Measurements from ENCODE around the gene DOK5.
"Not testable (repeated sequence)": the region's sequence is repeated elsewhere in the genome, so short reads cannot be mapped to it uniquely, and the experiment has no call there.

Gene DOK5

DNA sequence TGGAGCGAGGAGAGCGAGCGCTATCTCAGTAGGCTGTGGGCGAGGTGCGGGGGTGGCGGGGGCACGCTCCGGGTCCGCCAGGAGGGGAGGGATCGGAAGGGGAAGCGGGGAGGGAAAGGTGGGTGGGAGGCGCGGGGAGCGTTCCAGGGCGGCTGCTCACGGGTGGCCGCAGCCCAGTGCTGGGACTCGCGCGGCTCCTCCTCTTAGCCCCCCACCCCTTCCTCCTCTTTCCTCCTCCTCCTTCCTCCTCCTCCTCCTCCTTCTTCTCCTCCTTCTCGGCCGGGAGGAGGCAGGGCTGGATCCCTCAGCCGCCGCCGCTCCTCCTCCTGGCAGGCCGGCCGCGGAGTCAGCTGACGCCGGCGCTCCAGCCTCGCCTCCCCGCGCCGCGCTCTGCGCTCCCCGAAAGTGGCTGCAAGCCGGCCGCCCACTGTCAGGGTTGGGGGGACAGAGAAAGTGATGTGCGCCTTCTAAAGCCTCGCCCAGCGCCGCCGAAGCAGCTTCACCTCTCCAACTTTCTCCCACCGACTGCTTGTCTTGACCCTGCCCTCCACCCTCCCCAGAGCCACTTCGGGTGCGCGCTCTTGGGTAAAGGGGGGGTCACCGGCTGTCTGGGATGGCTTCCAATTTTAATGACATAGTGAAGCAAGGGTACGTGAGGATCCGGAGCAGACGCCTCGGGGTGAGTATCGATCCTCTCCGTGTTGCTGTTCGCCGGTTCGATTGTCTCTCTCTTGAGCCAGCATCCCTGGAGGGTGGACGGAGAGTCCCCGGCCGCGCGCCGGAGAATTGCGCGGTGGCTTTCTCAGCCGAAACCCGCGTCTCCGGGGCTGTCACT, at the start of gene DOK5:
Gene DOK5 (plus strand): TSS at position 260 of the 835 bp plus-strand sequence. CDS start 354 bp downstream, at position 614.
- no peak for DNase-seq

DNA sequence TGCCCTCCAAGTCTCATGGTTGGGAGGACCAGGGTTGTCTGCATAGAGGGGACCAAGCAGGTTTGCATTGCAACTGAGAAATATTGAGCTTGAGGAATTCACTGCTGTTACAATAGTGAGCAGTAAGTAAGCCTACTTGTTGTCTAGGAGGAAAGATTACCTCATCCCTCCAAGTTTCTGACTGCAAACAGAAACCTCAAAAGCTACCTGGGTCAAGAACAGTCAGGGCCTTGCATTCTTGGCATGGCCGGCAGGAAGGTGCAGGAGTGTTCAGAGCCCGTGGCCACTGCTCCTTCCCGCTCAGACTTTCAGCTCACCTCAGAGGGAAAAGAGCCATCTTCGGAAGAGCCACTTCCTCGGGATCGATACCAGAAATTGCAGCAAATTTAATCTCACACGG, 46.0 kb upstream of the DOK5 start:
- no peak for DNase-seq

DNA sequence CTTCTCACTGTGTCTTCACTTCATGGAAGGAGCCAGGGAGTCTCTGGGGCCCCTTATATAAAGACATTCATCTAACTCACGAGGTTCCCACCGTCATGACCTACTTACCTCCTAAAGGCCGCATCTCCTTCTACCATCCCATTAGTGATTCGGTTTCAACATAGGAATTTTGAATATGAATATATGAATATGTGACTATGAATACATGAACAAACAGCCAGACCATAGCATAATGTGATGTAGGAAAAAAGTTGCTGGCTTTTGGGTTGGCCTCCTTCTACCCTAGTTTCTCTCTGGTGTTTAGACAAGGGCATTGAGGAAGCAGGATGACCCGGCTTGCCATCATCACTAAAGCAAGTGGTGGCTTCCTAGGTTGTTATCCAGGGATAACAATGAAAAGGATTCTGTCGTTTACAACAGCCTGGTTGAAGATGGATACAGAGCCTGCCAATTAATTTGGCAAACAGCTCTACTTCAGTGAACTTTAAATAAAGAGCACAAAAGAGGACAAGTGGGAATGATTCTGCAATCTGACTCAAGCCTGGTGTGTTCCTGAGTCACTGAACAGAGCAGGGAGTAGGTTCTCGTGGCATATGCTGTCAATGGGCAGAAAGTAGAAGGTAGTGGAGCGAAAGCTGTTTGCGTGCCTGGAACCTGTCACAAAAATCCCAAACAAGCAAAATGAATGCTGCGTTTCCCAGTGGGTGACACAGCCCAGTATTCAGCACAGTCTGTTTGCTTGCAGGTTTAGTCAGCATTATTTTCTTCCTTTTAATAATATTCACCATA, 44.0 kb upstream of the DOK5 start:
- peak; percentile 78 for DNase-seq

DNA sequence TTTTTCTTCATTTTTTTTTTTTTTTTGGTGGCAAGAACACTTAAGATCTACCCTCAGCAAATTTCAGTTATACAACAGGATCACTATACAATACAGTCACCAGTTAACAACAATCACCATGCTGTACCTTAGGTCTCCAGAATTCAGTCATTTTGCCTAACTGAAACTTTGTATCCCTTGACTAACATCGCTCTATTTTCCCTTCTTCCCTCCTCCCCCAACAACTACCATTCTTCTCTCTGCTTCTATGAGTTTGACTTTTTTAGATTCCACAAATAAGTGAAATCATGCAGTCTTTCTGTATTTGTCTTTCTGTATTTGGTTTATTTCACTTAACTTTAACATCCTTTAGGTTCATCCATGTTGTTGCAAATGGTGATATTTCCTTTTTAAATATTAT, 42.4 kb upstream of the DOK5 start:
- no peak for DNase-seq

DNA sequence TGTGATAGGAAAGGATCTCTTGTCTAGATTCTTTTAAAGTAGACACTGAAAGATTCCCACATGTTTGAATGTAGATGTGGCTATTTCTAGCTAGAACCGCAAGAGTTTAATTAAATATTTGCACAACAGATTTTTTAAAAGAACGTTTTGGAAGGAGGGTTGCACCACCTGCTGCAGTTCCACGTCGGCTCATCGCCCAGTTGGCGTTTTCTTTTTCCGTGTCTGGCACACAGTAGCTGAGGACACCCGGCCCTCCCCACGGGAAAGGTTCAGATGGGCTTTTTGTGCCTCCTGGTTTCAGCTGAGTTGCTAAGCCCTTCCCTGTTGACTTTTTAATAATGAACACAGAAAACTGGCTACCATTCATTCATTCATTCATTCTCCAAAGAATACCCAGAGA, 41.8 kb upstream of the DOK5 start:
- peak; percentile 29 for DNase-seq

DNA sequence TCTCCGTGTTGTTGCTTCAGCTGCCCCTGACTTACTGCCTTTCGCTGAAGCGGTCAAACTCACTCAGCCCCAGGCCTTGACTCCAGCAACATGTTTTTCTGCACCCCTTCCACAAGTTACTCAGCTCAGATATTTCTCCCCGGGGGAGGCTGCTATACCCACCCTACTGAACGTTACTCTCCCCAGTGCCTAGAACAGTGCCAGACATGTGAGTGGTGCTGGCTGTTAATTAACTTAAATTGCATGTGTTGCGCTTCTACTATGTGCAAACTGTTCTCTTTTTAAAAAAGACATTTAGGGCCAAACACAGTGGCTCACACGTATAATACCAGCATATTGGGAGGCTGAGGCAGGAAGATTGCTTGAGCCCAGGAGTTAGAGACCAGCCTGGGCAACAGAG, 41.2 kb upstream of the DOK5 start:
- DNase-seq = no peak

DNA sequence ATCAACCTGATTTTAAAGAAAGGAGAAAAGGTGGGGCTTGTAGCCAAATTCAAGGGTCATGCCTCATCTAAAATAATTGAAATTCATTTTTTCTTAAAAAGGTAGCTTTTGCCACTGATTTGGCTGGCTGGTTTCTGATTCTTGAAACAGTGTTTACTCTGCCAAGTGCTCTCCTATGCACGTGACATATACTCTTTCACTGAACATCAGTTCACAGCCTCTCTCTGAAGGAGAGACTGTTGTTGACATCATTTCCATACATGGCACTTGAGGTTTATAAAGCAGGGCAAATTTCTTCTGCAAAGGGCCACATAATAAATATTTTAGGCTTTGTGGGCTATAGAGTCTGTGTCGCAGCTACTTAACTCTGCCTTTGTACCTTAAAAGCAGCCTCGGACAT, 40.4 kb upstream of the DOK5 start:
- DNase-seq = no peak

DNA sequence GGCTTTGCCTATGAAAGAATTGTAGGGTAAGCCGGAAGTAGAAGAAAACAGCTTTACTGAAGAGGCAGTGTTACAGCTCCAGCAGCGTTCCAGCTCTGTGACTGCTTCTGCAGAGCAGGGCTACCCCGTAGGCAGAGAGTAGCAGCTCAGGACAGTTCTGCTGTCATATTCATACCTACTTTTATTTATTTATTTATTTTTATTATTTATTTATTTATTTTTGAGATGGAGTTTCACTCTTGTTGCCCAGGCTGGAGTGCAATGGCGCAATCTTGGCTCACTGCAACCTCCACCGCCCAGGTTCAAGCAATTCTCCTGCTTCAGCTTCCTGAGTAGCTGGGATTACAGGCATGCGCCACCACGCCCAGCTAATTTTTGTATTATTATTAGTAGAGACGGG, 39.0 kb upstream of the DOK5 start:
- not testable (repeated sequence) for DNase-seq

DNA sequence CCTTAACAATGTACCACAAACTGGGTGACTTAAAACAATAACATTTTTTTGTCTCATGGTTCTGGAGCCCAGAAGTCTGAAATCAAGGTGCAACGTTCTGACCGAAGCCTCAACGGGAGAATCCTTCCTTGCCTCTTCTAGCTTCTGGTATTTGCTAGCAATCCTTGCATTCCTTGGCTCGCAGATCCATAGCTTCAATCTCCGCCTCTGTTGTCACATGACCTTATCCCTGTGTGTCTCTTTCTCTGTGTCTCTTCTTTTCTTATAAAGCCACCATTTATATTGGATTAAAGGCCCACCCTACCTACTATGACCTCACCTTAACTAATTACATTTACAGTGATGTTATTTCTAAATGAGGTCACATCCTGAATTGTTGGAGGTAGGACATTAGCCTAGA, 37.2 kb upstream of the DOK5 start:
- no peak for DNase-seq

DNA sequence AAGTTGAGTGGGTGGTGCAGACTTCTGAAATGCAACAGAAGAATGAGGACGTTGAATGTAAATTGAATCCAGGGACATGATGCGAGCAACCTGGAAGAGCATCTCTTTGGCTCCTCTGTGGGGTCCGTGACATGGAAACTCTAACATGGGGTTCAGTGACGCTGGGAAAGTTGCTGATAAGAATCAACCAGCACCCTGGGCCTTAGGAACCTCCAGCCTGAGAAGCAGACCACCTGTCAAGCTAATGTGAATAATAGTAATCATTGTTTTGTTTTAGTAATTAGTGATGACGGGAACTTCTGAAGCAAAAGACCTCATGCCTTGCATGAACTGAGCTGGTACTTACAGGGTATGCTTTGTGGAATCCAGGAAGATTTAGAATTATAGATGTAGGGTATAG, 25.2 kb upstream of the DOK5 start:
- DNase-seq = no peak

DNA sequence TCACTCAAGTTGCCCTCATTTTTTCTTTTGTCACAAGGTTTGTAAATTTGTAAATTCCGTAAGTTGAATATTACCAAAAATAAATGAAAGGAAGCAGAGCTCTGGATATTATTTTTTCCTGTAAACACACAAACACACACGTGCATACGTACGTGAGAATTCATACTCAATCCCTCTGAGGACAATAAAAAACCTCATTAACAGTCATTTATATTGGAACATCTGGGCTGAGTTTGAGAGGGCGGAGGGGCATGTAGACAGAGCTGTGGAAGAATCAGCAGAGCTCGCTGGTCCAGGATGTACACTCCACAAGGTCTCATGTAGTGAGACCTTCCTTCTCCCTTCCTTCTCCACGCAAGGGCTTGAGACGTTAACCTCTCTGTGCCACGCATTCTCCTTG, 24.2 kb upstream of the DOK5 start:
- peak; percentile 23 for DNase-seq

DNA sequence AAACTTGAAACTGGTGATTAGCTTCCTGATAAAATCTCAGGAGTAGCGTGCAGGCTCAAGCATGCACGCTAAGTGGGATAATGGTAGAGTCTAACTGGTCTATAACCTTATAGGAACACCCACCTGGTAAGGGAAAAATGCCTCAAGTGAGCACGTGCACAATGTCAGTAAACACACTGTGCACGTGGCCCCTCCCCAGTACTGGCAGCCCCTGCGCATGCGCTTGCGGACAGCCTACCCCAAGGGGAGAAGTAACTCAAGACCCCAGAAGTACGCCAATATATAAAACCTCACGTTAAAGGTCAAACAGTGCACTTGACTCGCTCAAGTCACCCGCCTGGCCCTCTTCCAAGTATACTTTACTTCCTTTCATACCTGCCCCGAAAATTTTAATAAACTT, 23.1 kb upstream of the DOK5 start:
- no peak for DNase-seq

DNA sequence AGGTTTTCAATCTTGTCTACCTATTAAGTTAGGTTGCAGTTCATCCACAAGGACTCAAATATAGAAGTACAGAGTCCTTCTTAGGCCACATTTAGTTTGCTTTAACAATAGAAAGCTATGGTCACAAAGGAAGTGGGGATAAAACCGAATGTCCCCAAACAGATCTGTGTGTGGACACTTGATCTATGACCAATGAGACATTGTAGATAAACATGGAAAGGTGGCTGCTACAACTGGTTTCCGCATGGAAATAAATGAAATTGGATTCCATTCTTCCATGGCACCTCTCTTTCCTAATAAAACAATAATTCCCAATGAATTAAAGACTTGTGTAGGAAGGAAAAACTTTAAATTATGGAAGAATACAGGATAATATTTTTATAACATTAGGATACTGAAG, 20.4 kb upstream of the DOK5 start:
- no peak for DNase-seq

DNA sequence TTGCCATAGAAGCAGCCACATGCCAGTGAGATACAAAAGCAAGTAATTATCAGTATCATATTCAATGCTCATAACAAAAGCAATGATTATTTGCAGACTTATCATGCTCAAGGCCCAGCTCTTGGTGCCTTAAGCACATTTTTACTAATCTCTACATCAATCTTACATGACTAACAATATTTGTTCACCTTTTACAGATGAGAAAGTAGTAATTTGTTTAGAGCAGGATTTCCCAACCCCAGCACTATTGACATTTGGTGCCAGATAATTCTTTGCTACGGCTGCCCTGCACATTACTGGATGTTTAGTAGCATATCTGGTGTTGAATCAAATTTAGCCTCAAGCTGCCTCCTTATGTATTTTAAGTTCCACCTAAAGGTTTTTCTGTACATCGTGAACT, 19.0 kb upstream of the DOK5 start:
- DNase-seq = no peak

DNA sequence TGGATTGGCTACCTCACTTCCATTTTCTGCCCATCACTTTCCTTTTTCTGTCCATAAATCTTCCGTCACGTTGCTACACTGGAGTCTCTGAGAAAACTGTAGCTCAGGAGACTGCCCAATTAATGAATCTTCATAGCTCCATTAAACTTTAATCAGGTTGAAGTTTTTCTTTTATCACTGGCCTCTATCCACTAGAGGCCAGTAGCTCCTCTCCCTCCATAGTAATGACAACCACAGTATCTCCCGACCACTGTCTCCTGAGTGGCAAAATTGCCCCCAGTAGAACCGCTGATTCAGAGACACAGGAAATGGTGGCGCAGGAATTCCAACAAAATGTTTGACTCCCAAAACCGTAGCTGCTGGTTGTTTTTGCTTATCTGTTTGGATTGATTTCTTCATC, 18.4 kb upstream of the DOK5 start:
- no peak for DNase-seq

DNA sequence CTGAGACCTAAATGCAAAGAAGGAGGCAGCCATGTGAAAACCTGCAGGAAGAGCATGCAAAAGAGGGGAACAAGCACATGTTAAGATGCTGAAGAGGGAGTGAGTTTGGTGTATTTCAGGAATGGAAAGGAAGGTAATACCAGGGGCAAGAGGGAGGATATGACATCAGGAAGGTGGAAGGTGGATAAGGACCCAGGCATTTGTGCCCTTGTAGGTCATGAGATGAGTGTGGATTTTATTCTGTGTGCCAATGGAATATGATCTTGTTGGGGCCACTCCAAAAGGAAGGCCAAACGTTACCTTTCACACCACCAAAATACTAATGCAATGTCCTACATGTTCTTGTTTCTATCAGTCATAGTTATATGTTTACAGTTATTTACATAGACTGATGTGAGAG, 17.2 kb upstream of the DOK5 start:
- DNase-seq = no peak

DNA sequence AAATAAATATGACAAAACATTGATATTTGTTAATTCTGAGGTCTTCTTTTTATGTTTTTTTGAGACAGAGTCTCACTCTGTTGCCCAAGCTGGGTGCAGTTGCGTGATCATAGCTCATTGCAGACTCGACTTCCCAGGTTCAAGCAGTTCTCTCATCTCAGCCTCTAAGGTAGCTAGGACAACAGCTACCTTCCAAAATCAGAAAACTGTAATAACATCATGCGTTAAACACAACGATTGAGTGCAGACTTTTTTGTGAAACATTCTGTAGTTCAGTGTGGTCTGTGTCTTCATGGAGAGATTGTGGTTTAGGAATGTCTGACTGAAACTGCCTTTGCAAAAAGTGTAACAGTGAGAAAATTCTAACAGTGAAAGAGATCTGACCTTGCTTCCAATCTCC, 16.1 kb upstream of the DOK5 start:
- no peak for DNase-seq

DNA sequence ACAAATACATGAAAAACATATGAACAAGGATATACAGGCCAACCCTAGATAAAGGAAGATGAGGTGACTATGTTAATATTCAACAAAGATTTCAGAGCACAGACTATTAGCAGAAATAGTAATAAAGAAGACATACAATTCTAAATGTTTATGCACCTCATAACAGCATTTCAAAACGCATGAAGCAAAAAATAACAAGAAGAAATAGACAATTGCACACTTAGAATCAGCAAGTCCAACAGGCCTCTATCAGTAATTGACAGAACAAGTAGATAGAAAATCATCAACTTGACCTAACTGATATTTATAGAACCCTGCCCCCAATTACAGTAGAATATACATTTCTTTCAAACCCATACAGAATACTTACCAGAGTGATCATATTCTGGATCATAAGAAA, 11.4 kb upstream of the DOK5 start:
- DNase-seq = no peak

DNA sequence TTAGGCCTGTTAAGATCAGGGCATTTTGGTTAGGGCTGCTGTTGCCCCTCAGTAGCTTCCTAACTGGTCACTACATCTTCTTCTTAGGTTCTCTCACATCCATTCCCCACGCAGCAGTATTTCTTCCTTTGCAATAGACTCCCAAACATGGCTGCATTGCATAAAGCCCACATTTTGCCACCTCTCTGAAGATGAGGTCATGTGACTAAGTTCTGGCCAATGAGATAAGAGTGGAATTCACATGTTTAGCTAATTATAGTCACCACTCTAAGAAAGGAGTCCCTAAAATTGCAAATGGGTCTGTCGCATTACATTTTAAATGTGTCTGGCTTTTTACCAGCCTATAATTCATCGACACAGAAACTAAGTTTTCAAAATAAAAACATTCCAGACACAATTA, 9.3 kb upstream of the DOK5 start:
- no peak for DNase-seq

DNA sequence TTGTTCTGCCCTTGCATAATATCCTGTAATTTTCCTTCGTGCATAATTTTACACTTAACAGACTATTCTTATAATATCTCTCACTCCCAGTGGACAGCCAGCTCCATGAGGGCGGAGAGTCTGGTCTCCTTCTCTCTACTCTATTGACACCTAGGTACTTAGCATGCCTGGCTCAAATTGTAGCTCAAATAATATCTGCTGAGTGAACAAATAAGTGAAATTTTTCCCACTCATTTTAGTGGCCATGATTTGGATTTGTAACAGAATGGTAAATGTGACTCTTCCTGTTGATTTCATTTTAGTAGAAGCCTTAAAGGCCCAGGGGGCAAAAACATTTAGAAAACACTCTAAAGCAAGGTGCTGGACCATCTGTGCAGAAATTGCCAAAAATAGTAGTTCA, 7.8 kb upstream of the DOK5 start:
- DNase-seq = no peak

DNA sequence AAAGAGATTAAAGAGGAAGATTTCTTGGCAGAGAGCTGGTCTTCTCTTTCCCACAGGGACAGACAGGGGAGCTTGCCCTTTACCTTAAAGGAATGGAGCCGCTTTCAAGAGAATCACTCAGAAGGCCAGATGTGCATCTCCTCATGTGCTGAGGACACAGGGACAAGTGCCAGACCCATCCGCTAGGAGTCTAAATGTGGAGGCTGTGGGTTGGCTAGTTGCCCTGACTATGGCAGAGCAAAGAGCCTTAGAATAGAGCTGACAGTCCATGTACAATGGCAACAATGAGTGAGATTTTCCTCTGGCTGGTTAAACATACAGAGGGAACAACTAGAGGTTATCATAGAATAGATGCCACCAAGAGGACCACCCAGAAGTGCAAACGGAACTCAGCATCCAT, 7.3 kb upstream of the DOK5 start:
- DNase-seq = peak; percentile 17

DNA sequence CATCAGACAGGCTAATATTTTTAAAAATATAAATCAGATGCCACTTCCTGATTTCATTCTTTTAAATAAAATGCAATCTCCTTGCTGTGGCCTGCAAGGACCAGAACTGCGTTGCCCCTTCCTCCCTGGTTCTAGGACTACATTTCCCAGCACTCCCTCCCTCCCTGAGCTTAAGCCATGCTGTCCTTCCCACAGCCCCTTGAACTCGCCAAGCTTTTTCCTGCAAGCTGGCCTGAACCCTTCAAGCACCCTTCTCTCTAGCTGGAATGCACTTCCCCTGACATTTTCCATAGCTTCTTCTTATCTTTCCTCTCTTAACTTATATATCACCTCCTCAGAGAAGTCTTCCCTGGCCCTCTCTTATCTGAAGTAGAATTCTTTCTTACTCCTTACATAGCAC, 6.1 kb upstream of the DOK5 start:
- DNase-seq = no peak

DNA sequence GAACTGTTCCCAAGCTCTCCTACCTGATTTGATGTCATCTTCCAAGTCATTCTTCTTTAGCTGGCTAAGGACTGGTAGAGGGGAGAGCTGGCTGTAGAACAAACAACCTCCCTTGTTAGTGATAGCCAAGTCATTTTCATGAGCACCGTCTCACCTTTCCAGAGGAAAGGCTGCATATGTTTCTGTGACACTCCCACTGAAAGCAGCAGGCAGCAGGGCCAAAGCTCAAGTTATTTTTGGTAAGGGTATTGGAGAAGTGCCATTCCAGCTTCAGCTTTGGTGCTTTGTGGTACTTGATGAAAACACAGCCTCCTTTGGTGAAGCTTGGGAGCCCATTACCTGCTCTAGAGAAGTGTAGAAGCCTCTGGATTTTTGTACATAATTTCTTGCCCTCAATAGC, 5.4 kb upstream of the DOK5 start:
- DNase-seq = no peak

DNA sequence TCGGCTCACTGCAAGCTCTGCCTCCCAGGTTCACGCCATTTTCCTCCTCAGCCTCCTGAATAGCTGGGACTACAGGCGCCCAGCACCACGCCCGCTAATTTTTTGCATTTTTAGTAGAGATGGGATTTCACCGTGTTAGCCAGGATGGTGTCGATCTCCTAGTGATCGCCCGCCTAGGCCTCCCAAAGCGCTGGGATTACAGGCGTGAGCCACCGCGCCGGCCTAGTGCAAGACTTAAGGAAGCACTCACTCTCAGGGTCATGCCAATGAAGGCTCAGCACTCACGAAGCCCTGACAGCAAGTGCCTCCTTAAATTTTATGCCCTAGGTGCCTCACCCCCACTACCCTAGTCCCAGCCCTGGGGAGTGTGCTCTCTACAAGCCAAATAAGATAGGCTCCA, 4.7 kb upstream of the DOK5 start:
- DNase-seq = no peak

DNA sequence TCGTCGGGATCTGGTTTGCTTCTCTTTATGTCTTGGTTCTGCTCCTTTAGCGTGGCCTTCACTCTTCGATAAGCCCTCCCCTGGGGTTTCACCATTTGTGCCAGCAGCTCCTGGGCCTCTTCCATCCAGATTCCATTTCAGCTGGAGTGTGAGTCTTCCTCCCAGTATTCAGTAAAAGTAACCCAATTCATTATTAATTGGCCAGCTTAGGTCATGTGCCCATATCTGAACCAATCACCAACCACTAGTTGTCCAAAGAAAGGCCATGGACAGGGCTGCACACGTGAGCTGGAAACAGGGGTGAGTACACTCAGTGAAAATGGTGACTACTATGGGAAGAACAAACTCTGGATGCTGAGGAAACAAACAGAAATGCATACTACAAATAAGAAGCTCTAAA, 2.8 kb upstream of the DOK5 start:
- no peak for DNase-seq
